Measurements from ENCODE around the gene SPAST. TPM values are rescaled to one million over a fixed set of nuclear protein-coding genes. Genes with fewer than 3 reads are reported as not detected.

Gene SPAST
- total and polyA plus RNA-seq, 2 experiments from 2014 or later, result 12.7 to 21.8 TPM

- Histone ChIP-seq H3K9me3 (ENCODE audit: low read depth) (no peaks in the 10 kb centered on the region), H3K4me1 (ENCODE audit: low read depth) (peaks cover 5% of the 10 kb centered on the region), H3K4me3 (peak overlapping the region; percentile 90), H3K27ac (peak overlapping the region; percentile 90), H3K27me3 (no peaks in the 10 kb centered on the region), H3K36me3 (no peaks in the 10 kb centered on the region)
- no peak for TF ChIP-seq CTCF (IDR thresholded peaks at IDR 0.05; ENCODE audit: low read depth, low read length)
- DNase-seq (ENCODE audit: low read depth in 1 of 2, low spot score in 1 of 2), result no peak
Observed at GRCh38 chr2:32064713-32065112, 1.4 kb downstream of the SPAST start.

DNA sequence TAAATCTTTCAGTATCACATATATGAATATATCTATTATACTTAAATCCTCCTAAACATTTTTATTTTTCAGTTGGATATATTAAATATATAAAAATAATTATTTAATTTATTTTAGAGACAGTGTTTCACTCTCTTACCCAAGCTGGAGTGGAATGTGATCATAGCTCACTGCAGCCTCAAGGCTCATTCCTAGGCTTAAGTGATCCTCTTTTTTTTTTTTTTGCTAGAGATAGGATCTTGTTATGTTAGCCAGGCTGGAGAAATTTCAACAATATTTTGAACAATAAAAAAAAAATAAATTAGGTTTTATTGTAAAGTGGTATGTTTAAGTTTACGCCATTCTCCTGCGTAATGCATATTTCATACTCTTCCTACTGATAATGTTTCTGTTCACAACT, 4.2 kb downstream of the SPAST start:
- peaks cover 6% of the 10 kb centered on the region for H3K36me3 ChIP-seq
- no peak overlapping the region for H3K27ac ChIP-seq
- DNase-seq (ENCODE audit: low read depth in 1 of 2, low spot score in 1 of 2), result no peak
- no peak overlapping the region for H3K4me3 ChIP-seq
- no peaks in the 10 kb centered on the region for H3K27me3 ChIP-seq
- peaks cover 5% of the 10 kb centered on the region for H3K4me1 ChIP-seq (ENCODE audit: low read depth)
- no peak for TF ChIP-seq CTCF (IDR thresholded peaks at IDR 0.05; ENCODE audit: low read depth, low read length)
- H3K9me3 ChIP-seq (ENCODE audit: low read depth), result no peaks in the 10 kb centered on the region

GRCh38 chr2:32074134-32074506, 10.8 kb downstream of the SPAST start:
- Histone ChIP-seq H3K9me3 (ENCODE audit: low read depth) (no peaks in the 10 kb centered on the region), H3K4me1 (ENCODE audit: low read depth) (no peaks in the 10 kb centered on the region), H3K27me3 (no peaks in the 10 kb centered on the region), H3K36me3 (peaks cover 6% of the 10 kb centered on the region), H3K4me3 (no peak overlapping the region), H3K27ac (peak overlapping the region; percentile 44)
- TF ChIP-seq CTCF (IDR thresholded peaks at IDR 0.05; ENCODE audit: low read depth, low read length), result no peak
- no peak for DNase-seq (ENCODE audit: low read depth in 1 of 2, low spot score in 1 of 2)

- no peaks in the 10 kb centered on the region for H3K4me1 ChIP-seq (ENCODE audit: low read depth)
- H3K4me3 ChIP-seq, result no peak overlapping the region
- no peak overlapping the region for H3K27ac ChIP-seq
- H3K36me3 ChIP-seq, result peaks cover 3% of the 10 kb centered on the region
- no peaks in the 10 kb centered on the region for H3K9me3 ChIP-seq (ENCODE audit: low read depth)
- TF ChIP-seq CTCF (IDR thresholded peaks at IDR 0.05; ENCODE audit: low read depth, low read length), result no peak
- no peak for DNase-seq (ENCODE audit: low read depth in 1 of 2, low spot score in 1 of 2)
- no peaks in the 10 kb centered on the region for H3K27me3 ChIP-seq
Observed at GRCh38 chr2:32095671-32096070, 32.3 kb downstream of the SPAST start.

GRCh38 chr2:32108111-32108510, 44.8 kb downstream of the SPAST start:
- no peak for DNase-seq (ENCODE audit: low read depth in 1 of 2, low spot score in 1 of 2)
- no peaks in the 10 kb centered on the region for H3K36me3 ChIP-seq

More at GRCh38 chr2:32108111-32108510, 44.8 kb downstream of the SPAST start:
- H3K9me3 ChIP-seq (ENCODE audit: low read depth), result no peaks in the 10 kb centered on the region
- H3K27ac ChIP-seq, result no peak overlapping the region
- no peak for TF ChIP-seq CTCF (IDR thresholded peaks at IDR 0.05; ENCODE audit: low read depth, low read length)
- no peaks in the 10 kb centered on the region for H3K27me3 ChIP-seq
- no peaks in the 10 kb centered on the region for H3K4me1 ChIP-seq (ENCODE audit: low read depth)
- no peak overlapping the region for H3K4me3 ChIP-seq

All from cardiac muscle cell (in vitro differentiated cells and primary cell).